Left lung (tissue), 10 donors: Measurements from ENCODE around the gene CASP4. TPM values are rescaled to one million over a fixed set of nuclear protein-coding genes. Genes with fewer than 3 reads are reported as not detected.
A peak's percentile ranks its signal among the peaks of the same experiment; 100 is the strongest.

Experiments
- ATAC-seq: fragments of 200-7000 bp; cut with Tn5 transposase; one replicate; pipeline ENCODE4 v1.9.1; 2020; ENCODE audit warnings: moderate library complexity
- DNase-seq, 4 donors: peaks; one replicate each; pipeline ENCODE4 v3.0.0-alpha.2; 2013 to 2020
- H3K27ac ChIP-seq, 2 donors: fragments of 200-600 bp; sonication (generic) in 1 of 2; one replicate each; pipeline versions ENCODE4 v1.5.0 to v1.8.0; 2020 to 2021
- H3K27me3 ChIP-seq, 2 donors: fragments of 200-600 bp; sonication (generic) in 1 of 2; one replicate each; pipeline versions ENCODE4 v1.5.0 to v1.8.0; 2020 to 2021
- H3K36me3 ChIP-seq, 2 donors: fragments of 200-600 bp; sonication (generic) in 1 of 2; one replicate each; pipeline versions ENCODE4 v1.5.0 to v1.8.0; 2020 to 2021
- H3K4me1 ChIP-seq, 2 donors: fragments of 200-600 bp; one replicate each; pipeline ENCODE4 v1.8.0; 2021
- H3K4me3 ChIP-seq, 2 donors: fragments of 200-600 bp; sonication (generic) in 1 of 2; one replicate each; pipeline versions ENCODE4 v1.5.0 to v1.8.0; 2020 to 2021; ENCODE audit warnings: mild to moderate bottlenecking in 1 of 2
- H3K9me3 ChIP-seq, 2 donors: fragments of 200-600 bp; sonication (generic) in 1 of 2; one replicate each; pipeline versions ENCODE4 v1.5.0 to v1.8.0; 2020 to 2021
- intact Hi-C, 2 donors: fragments of 100-400 bp; cut with DNase I; formaldehyde crosslinking; loops; one replicate each; pipeline versions ENCODE4 v1.11.2 to v1.14.2; 2022
- polyA plus RNA-seq, 6 donors: library from polyadenylated mRNA; unstranded; fragments of 120-200 nt; gene quantifications; one replicate each; pipeline ENCODE4 v1.2.1, GENCODE V29; 2013; ENCODE audit not compliant: insufficient read length in 6 of 6
- total RNA-seq, 2 donors: library from RNA; stranded (reverse); fragmentation: NEBNext Ultra II Directional; extraction: Animal tissue kit (Norgen Biotek cat#: 25700); gene quantifications; one replicate each; pipeline ENCODE4 v1.2.1, GENCODE V29; 2021
- TF ChIP-seq, protein P1 (sequence below), 2 donors: fragments of 200-600 bp; sonication (generic) in 1 of 2; IDR thresholded peaks; one replicate each; pipeline versions ENCODE4 v1.5.0 to v1.8.0; 2021; ENCODE audit warnings: antibody characterized with exemption in 2 of 2
- donor health status: DM: no; HTN: yes; CAD: no.
- donor health status: DM: no; HTN: no; CAD: no.

CASP4 gene
- total and polyA plus RNA-seq, 8 donors, result 62.6 to 103 (median 87.1) TPM

DNA sequence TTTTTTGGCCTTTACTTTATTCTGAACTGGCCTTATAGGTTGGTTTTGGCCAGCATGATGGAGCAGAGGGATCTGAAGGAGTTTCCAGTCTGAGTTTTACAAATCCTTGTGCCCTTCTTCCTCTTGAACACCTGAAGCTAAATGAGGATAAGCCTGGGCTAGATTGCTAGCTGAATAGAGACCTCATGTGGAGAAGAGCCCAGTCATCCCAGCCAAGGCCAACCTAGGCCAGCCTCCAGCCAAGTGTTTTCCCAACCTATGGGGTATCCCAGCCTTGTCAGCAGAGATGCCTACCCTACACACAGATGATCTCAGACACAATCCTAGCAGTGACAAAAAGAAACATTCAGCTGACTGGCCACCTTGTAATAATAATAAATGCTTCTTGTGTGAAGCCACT, 69.1 kb downstream of the CASP4 start:
- H3K27ac ChIP-seq, result peak overlapping the region in 1 of 2 donors; percentile 72
- DNase-seq (no peak), ATAC-seq (no peak)
- no peak overlapping the region for H3K4me3 ChIP-seq
- TF ChIP-seq, protein P1, sequence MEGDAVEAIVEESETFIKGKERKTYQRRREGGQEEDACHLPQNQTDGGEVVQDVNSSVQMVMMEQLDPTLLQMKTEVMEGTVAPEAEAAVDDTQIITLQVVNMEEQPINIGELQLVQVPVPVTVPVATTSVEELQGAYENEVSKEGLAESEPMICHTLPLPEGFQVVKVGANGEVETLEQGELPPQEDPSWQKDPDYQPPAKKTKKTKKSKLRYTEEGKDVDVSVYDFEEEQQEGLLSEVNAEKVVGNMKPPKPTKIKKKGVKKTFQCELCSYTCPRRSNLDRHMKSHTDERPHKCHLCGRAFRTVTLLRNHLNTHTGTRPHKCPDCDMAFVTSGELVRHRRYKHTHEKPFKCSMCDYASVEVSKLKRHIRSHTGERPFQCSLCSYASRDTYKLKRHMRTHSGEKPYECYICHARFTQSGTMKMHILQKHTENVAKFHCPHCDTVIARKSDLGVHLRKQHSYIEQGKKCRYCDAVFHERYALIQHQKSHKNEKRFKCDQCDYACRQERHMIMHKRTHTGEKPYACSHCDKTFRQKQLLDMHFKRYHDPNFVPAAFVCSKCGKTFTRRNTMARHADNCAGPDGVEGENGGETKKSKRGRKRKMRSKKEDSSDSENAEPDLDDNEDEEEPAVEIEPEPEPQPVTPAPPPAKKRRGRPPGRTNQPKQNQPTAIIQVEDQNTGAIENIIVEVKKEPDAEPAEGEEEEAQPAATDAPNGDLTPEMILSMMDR (IDR thresholded peaks at IDR 0.05), result no peak
- intact Hi-C loops, result no loop called here
- no peaks in the 10 kb centered on the region for H3K4me1 ChIP-seq
- no peaks in the 10 kb centered on the region for H3K9me3 ChIP-seq
- no peaks in the 10 kb centered on the region for H3K27me3 ChIP-seq
- H3K36me3 ChIP-seq, result no peaks in the 10 kb centered on the region

DNA sequence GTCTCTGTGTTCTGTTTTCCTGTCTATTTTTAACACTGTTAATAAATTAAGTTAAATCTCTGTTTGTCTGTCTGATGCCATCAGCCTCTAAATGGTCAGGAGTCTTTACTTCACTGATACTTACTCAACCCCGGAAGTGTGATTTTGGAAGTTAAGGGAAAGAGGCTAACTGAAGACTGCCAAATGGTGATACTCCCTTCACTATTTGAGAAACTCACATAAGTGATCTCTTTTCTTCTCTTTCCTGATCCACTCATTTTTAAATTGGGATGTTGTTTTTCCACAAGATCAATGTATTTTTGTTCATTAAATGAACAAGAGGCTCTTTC, 69.7 kb downstream of the CASP4 start:
- intact Hi-C loops, result no loop called here
- TF ChIP-seq, protein P1 (IDR thresholded peaks at IDR 0.05), result no peak
- peak overlapping the region; percentile 33 to 72 for H3K27ac ChIP-seq
- no peaks in the 10 kb centered on the region for H3K27me3 ChIP-seq
- no peaks in the 10 kb centered on the region for H3K4me1 ChIP-seq
- no peak overlapping the region for H3K4me3 ChIP-seq
- DNase-seq (no peak), ATAC-seq (peak; percentile 15)
- no peaks in the 10 kb centered on the region for H3K9me3 ChIP-seq
- H3K36me3 ChIP-seq, result no peaks in the 10 kb centered on the region

DNA sequence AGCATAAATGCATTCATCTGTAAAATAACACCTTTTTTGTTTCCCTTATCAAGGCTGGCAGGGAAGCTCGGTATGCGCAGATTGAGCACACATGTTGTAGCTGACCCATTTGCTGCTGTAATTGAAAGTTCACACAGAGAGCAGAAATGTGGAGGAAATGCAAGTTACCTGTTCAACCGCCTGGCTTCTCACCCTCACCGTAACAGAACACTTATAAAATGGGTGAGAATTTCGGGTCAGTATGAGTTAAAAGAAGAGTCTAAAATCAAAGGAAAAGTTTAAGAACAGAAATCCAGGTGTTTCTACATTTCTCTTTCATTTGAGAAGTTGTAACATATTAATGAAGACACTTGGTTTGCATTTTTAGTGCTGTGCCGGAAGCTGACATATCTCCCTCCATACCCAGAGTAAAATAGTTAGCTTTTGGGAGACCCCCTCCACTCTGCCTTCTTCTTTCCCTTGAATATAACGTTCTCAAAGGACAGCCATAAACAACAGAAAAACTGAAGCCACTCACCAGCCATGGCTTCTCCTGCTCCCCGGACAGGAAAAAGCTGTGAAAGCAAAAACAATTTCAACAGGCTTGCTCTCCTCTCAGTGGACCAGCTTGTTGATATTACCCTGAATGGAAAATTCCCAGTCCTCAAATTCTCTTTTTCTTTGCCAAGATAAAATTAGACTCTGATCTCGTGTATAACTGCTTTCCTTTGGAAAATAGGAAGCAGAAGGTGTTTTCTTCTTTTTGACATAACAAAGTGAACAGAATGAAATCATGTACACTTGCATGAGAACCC, 70.3 kb downstream of the CASP4 start, which contains the start of gene CASP12:
TSS of gene CASP12 (minus strand) at position 570 of the 794 bp plus-strand sequence.
- peak within 1 kb of the TSS in 1 of 2 donors; percentile 29 for H3K4me3 ChIP-seq
- DNase-seq, result peak in 1 of 4 donors; percentile 51
- H3K9me3 ChIP-seq, result no peaks in the 10 kb centered on the region
- TF ChIP-seq, protein P1 (IDR thresholded peaks at IDR 0.05), result no peak
- intact Hi-C loops, result no loop called here
- no peaks in the 10 kb centered on the region for H3K4me1 ChIP-seq
- peak; percentile 49 for ATAC-seq
- H3K27ac ChIP-seq, result peak within 1 kb of the TSS; percentile 33 to 72
- H3K27me3 ChIP-seq, result no peaks in the 10 kb centered on the region
- no peaks in the 10 kb centered on the region for H3K36me3 ChIP-seq

- Histone ChIP-seq H3K36me3 (no peaks in the 10 kb centered on the region), H3K9me3 (no peaks in the 10 kb centered on the region), H3K4me1 (no peaks in the 10 kb centered on the region), H3K27me3 (no peaks in the 10 kb centered on the region), H3K27ac (no peak overlapping the region), H3K4me3 (no peak overlapping the region)
- intact Hi-C loops, result no loop called here
- DNase-seq (no peak), ATAC-seq (no peak)
- TF ChIP-seq, protein P1 (IDR thresholded peaks at IDR 0.05), result no peak
Measured at GRCh38 chr11:104895634-104896033, 72.7 kb downstream of the CASP4 start.

GRCh38 chr11:104893876-104894275, 74.5 kb downstream of the CASP4 start:
- intact Hi-C loops, result no loop called here
- Histone ChIP-seq H3K4me1 (no peaks in the 10 kb centered on the region), H3K9me3 (no peaks in the 10 kb centered on the region), H3K27me3 (no peaks in the 10 kb centered on the region), H3K4me3 (no peak overlapping the region), H3K27ac (no peak overlapping the region), H3K36me3 (no peaks in the 10 kb centered on the region)
- TF ChIP-seq, protein P1 (IDR thresholded peaks at IDR 0.05), result no peak
- DNase-seq, result no peak
- ATAC-seq, result no peak

Other genes with a start within 250 kb of the CASP4 start
- 1 to 10 TPM in 1 of 2 donors, under 1 TPM in 1; 0.61 to 1.2 TPM for gene CASP12, start 70.1 kb downstream of the CASP4 start, total RNA-seq
- gene CASP12, start 70.1 kb downstream of the CASP4 start, polyA plus RNA-seq, result 1 to 10 TPM in 3 of 6 donors, under 1 TPM in 3; 0.72 to 1.2 (median 0.97) TPM
- gene CASP5, start 54.6 kb upstream of the CASP4 start, total RNA-seq, result 1 to 10 TPM in 1 of 2 donors, under 1 TPM in 1; 0.50 to 3.3 TPM
- gene CASP5, start 54.6 kb upstream of the CASP4 start, polyA plus RNA-seq, result under 1 TPM in 4 of 6 donors, not detected in 2; 0.13 to 0.31 (median 0.21) TPM
- gene CASP1, start 66.6 kb upstream of the CASP4 start, total RNA-seq, result 10 to 100 TPM; 56.8 to 84.0 TPM
- gene CASP1, start 66.6 kb upstream of the CASP4 start, polyA plus RNA-seq, result 10 to 100 TPM; 21.2 to 32.4 (median 26.1) TPM
- 10 to 100 TPM; 55.9 to 56.3 TPM for gene CARD16, start 76.8 kb upstream of the CASP4 start, total RNA-seq
- gene CARD16, start 76.8 kb upstream of the CASP4 start, polyA plus RNA-seq, result 10 to 100 TPM; 17.7 to 26.6 (median 22.3) TPM
- not detected for gene CARD18, start 171.2 kb upstream of the CASP4 start, total RNA-seq
- gene CARD18, start 171.2 kb upstream of the CASP4 start, polyA plus RNA-seq, result not detected